A673 (cell line): ENCODE measurements around the gene MNS1. TPM values are rescaled to one million over a fixed set of nuclear protein-coding genes. Genes with fewer than 3 reads are reported as not detected.

Source experiments
- BruUV-seq: library from RNA; stranded (reverse); fragments of 400-500 nt; replicated peaks from 2 replicates; lab custom pipeline; 2021; lab: Mats Ljungman, UMichigan
- CTCF ChIA-PET: fragments of 300-600 bp; sonication (Branson Sonifier 250); formaldehyde crosslinking; loops from one replicate; lab custom pipeline; 2022; ENCODE audit warnings: antibody characterized with exemption; lab: Charles Lee
- POLR2A ChIA-PET: fragments of 300-600 bp; sonication (Branson Sonifier 250); formaldehyde crosslinking; loops from one replicate; lab custom pipeline; 2022; ENCODE audit warnings: antibody characterized with exemption; ENCODE audit not compliant: low non-redundant PET; lab: Charles Lee
- DNase-seq: peaks from one replicate; pipeline ENCODE4 v3.0.0-alpha.2; 2015; ENCODE audit warnings: low spot score
- H3K27ac ChIP-seq: fragments of 200-600 bp; sonication (generic); 2 replicates; pipeline ENCODE4 v1.5.1; 2016; ENCODE audit warnings: mixed run types, low read depth, mild to moderate bottlenecking, mixed read lengths, antibody characterized with exemption, low read length; ENCODE audit not compliant: poor library complexity, severe bottlenecking
- H3K27me3 ChIP-seq: fragments of 200-600 bp; sonication (generic); replicated peaks from 2 replicates; pipeline ENCODE4 v1.6.1; 2017; ENCODE audit warnings: mixed run types, low read depth, mild to moderate bottlenecking, mixed read lengths, antibody characterized with exemption, low read length; ENCODE audit not compliant: insufficient read depth, poor library complexity
- H3K36me3 ChIP-seq: fragments of 200-600 bp; sonication (generic); 2 replicates; pipeline ENCODE4 v1.6.1; 2016; ENCODE audit warnings: mixed run types, mild to moderate bottlenecking, mixed read lengths, antibody characterized with exemption, low read length; ENCODE audit not compliant: insufficient read depth, poor library complexity, severe bottlenecking
- H3K4me1 ChIP-seq: fragments of 200-600 bp; sonication (generic); 2 replicates; pipeline ENCODE4 v1.6.1; 2017; ENCODE audit warnings: mixed run types, mild to moderate bottlenecking, mixed read lengths, antibody characterized with exemption, low read length; ENCODE audit not compliant: insufficient read depth, poor library complexity, severe bottlenecking
- H3K4me3 ChIP-seq: fragments of 200-600 bp; sonication (generic); 2 replicates; pipeline ENCODE4 v1.5.1; 2016; ENCODE audit warnings: low read depth, mixed run types, mild to moderate bottlenecking, mixed read lengths, low read length; ENCODE audit not compliant: poor library complexity, severe bottlenecking
- H3K9me3 ChIP-seq: fragments of 200-600 bp; sonication (generic); 2 replicates; pipeline ENCODE4 v1.6.1; 2016; ENCODE audit warnings: mixed run types, low read depth, mild to moderate bottlenecking, mixed read lengths, antibody characterized with exemption, low read length; ENCODE audit not compliant: poor library complexity, severe bottlenecking
- CTCF ChIP-seq: fragments of 300-800, 200-600 bp; sonication (generic); conservative IDR thresholded peaks from 2 replicates; pipeline ENCODE4 v1.5.1; 2017; ENCODE audit warnings: low read depth, mild to moderate bottlenecking, antibody characterized with exemption, low read length, moderate library complexity, mixed read lengths
- EZH2 ChIP-seq: fragments of 200-600 bp; sonication (generic); IDR thresholded peaks from 2 replicates; pipeline ENCODE4 v1.6.1; 2017; ENCODE audit warnings: borderline replicate concordance, low read depth, mild to moderate bottlenecking, mixed read lengths, antibody characterized with exemption, low read length; ENCODE audit not compliant: poor library complexity, severe bottlenecking
- intact Hi-C: fragments of 100-400 bp; cut with micrococcal nuclease; formaldehyde crosslinking; loops from one replicate; pipeline ENCODE4 v1.10.0; 2022; ENCODE audit not compliant: unreplicated experiment
- total RNA-seq: library from RNA; stranded (reverse); gene quantifications from 2 replicates; pipeline ENCODE4 v1.2.3, GENCODE V29; 2021

Gene MNS1
- total RNA-seq, 1 experiment from 2014 or later: 28.7 TPM

GRCh38 chr15:56495053-56495452 is 30.1 kb upstream of the MNS1 start:
- BruUV-seq: no TSS peak
- Histone ChIP-seq H3K4me3 (no peak overlapping the region), H3K4me1 (peaks cover 14% of the 10 kb centered on the region), H3K27ac (no peak overlapping the region), H3K27me3 (no peaks in the 10 kb centered on the region), H3K9me3 (no peaks in the 10 kb centered on the region), H3K36me3 (no peaks in the 10 kb centered on the region)
- intact Hi-C loops: loop anchor here (5.0 to 10.0 kb wide), 6 partner anchors 240 to 717 kb away; partner anchors contain the start of gene ZNF280D
- DNase-seq: no peak
- TF ChIP-seq EZH2: no peak
- no peak for TF ChIP-seq CTCF
- ChIA-PET CTCF (no interaction called here), POLR2A (no interaction called here)

GRCh38 chr15:56492791-56493555 is 28.0 kb upstream of the MNS1 start:
- no TSS peak for BruUV-seq
- no peaks in the 10 kb centered on the region for H3K36me3 ChIP-seq
- intact Hi-C loops: loop anchor here (5.0 to 10.0 kb wide), 5 partner anchors 242 to 1034 kb away; partner anchors contain the start of gene ZNF280D
- ChIA-PET CTCF (no interaction called here), POLR2A (no interaction called here)
- no peak for TF ChIP-seq EZH2
- DNase-seq: no peak
- no peak overlapping the region for H3K4me3 ChIP-seq
- no peaks in the 10 kb centered on the region for H3K9me3 ChIP-seq
- H3K27ac ChIP-seq: no peak overlapping the region
- H3K4me1 ChIP-seq: peaks cover 12% of the 10 kb centered on the region
- no peaks in the 10 kb centered on the region for H3K27me3 ChIP-seq

GRCh38 chr15:56492236-56492635 is 27.3 kb upstream of the MNS1 start:
- intact Hi-C loops: loop anchor here (5.0 to 10.0 kb wide), 5 partner anchors 243 to 1035 kb away; partner anchors contain the start of gene ZNF280D
- CTCF ChIA-PET: interaction anchor here (0.5 to 1.8 kb wide), 3 partner anchors 377 to 1050 kb away, joined by 5 to 14 read pairs (median 6); no protein-coding TSS in a partner anchor

More at GRCh38 chr15:56492236-56492635, 27.3 kb upstream of the MNS1 start:
- Histone ChIP-seq H3K4me1 (peaks cover 5% of the 10 kb centered on the region), H3K36me3 (no peaks in the 10 kb centered on the region), H3K27ac (no peak overlapping the region), H3K9me3 (no peaks in the 10 kb centered on the region), H3K4me3 (no peak overlapping the region), H3K27me3 (no peaks in the 10 kb centered on the region)
- BruUV-seq: no TSS peak
- TF ChIP-seq EZH2: no peak
- TF ChIP-seq CTCF: no peak
- POLR2A ChIA-PET: no interaction called here
- DNase-seq: no peak
